Endodermal cell (in vitro differentiated cells): Measurements from ENCODE around the gene NCAPG2. TPM values are rescaled to one million over a fixed set of nuclear protein-coding genes. Genes with fewer than 3 reads are reported as not detected.

Experiments used
- DNase-seq: peaks from one replicate; pipeline ENCODE4 v3.0.0-alpha.2; 2017
- H3K27ac ChIP-seq: 2 replicates; pipeline ENCODE4 v1.5.1; 2013; ENCODE audit warnings: mild to moderate bottlenecking, low read depth, low read length, moderate library complexity
- H3K27me3 ChIP-seq: 2 replicates; pipeline ENCODE4 v1.6.1; 2013; ENCODE audit warnings: mild to moderate bottlenecking, low read length, moderate library complexity; ENCODE audit not compliant: insufficient read depth, control insufficient read depth, poor library complexity, severe bottlenecking
- H3K36me3 ChIP-seq: 2 replicates; pipeline ENCODE4 v1.7.0; 2013; ENCODE audit warnings: mild to moderate bottlenecking, low read length, moderate library complexity; ENCODE audit not compliant: control insufficient read depth, insufficient read depth
- H3K4me1 ChIP-seq: one replicate; pipeline ENCODE4 v1.7.0; 2013; ENCODE audit warnings: low read length; ENCODE audit not compliant: control insufficient read depth, insufficient read depth
- H3K4me3 ChIP-seq: 2 replicates; pipeline ENCODE4 v1.5.1; 2013; ENCODE audit warnings: mild to moderate bottlenecking, low read length, moderate library complexity
- H3K9ac ChIP-seq: 2 replicates; pipeline ENCODE4 v1.6.1; 2013; ENCODE audit warnings: mild to moderate bottlenecking, low read length, moderate library complexity; ENCODE audit not compliant: poor library complexity, severe bottlenecking; ENCODE audit errors: extremely low read depth
- H3K9me3 ChIP-seq: 2 replicates; pipeline ENCODE4 v1.6.1; 2013; ENCODE audit warnings: mild to moderate bottlenecking, low read length, moderate library complexity; ENCODE audit not compliant: control insufficient read depth
- H3K27ac Mint-ChIP-seq: 2 replicates; pipeline ENCODE4 v1.8.0; 2020; ENCODE audit warnings: mixed read lengths
- H3K27me3 Mint-ChIP-seq: 2 replicates; pipeline ENCODE4 v1.8.0; 2021; ENCODE audit warnings: mild to moderate bottlenecking, mixed read lengths; ENCODE audit not compliant: insufficient read depth
- H3K36me3 Mint-ChIP-seq: 2 replicates; pipeline ENCODE4 v1.8.0; 2020; ENCODE audit warnings: low read depth, mixed read lengths
- H3K4me1 Mint-ChIP-seq: 2 replicates; pipeline ENCODE4 v1.8.0; 2020; ENCODE audit warnings: mixed read lengths
- H3K4me3 Mint-ChIP-seq: 2 replicates; pipeline ENCODE4 v1.8.0; 2020; ENCODE audit warnings: mild to moderate bottlenecking, moderate library complexity, mixed read lengths
- H3K9me3 Mint-ChIP-seq: 2 replicates; pipeline ENCODE4 v1.8.0; 2020; ENCODE audit warnings: mild to moderate bottlenecking, mixed read lengths
- WGBS, 2 experiments: methylation state at CpG; one replicate each; pipeline versions ENCODE4 v1.1.5 to v1.1.7; 2013; ENCODE audit warnings: missing lambda C conversion rate in 2 of 2, mixed read lengths in 1 of 2; ENCODE audit not compliant: insufficient coverage in 1 of 2, insufficient read length in 1 of 2; 5-methylcytosine and 5-hydroxymethylcytosine counted together
- total RNA-seq, 2 donors: library from RNA; stranded (reverse); fragmentation: NEBNext Ultra II Directional in 1 of 2; extraction: Animal tissue kit (Norgen Biotek cat#: 25700) in 1 of 2; gene quantifications; 2 replicates in 1 of 2; 3 replicates in 1 of 2; pipeline ENCODE4 v1.2.1, GENCODE V29; 2021
- TF ChIP-seq, protein P1 (sequence below): fragments of 200-600 bp; sonication (generic); conservative IDR thresholded peaks from 2 replicates; pipeline ENCODE4 v1.5.0; 2021; ENCODE audit warnings: antibody characterized with exemption, mild to moderate bottlenecking

The NCAPG2 gene
- total RNA-seq, 2 donors from 2014 or later: 58.7 to 77.1 TPM

DNA sequence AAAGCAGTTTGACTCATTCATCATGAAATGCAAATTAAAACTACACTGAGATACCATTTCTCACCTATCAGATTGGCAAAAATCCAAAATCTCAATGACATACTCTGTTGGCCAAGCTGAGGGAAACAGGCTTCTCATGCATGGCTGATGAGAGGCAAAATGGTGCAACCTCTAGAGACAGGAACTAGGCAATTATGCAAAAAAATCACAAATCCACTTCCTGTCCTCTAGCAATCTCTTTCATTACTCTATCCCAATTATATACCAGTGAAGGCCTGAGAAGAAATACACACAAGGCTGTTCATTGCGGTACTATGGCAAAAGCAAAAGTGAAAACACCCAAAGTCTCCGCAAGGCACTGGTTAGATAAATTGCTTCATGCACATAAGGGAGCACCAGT is 91.1 kb downstream of the NCAPG2 start:
- H3K9me3 ChIP-seq: no peaks in the 10 kb centered on the region
- TF ChIP-seq, protein P1, sequence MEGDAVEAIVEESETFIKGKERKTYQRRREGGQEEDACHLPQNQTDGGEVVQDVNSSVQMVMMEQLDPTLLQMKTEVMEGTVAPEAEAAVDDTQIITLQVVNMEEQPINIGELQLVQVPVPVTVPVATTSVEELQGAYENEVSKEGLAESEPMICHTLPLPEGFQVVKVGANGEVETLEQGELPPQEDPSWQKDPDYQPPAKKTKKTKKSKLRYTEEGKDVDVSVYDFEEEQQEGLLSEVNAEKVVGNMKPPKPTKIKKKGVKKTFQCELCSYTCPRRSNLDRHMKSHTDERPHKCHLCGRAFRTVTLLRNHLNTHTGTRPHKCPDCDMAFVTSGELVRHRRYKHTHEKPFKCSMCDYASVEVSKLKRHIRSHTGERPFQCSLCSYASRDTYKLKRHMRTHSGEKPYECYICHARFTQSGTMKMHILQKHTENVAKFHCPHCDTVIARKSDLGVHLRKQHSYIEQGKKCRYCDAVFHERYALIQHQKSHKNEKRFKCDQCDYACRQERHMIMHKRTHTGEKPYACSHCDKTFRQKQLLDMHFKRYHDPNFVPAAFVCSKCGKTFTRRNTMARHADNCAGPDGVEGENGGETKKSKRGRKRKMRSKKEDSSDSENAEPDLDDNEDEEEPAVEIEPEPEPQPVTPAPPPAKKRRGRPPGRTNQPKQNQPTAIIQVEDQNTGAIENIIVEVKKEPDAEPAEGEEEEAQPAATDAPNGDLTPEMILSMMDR: no peak
- Mint-ChIP-seq H3K27me3 (no peaks in the 10 kb centered on the region), H3K4me1 (peaks cover 7% of the 10 kb centered on the region), H3K4me3 (no peak overlapping the region), H3K9me3 (no peaks in the 10 kb centered on the region), H3K36me3 (peaks cover 5% of the 10 kb centered on the region), H3K27ac (no peak overlapping the region)
- H3K4me1 ChIP-seq: no peaks in the 10 kb centered on the region
- no peak overlapping the region for H3K4me3 ChIP-seq
- 96% methylated on average over 2 of the region's 2 CpGs; no CpG with 5 or more reads in 1 of the 2 experiments for WGBS, 2 experiments
- H3K27me3 ChIP-seq: no peaks in the 10 kb centered on the region
- H3K9ac ChIP-seq: no peak overlapping the region
- no peak overlapping the region for H3K27ac ChIP-seq
- DNase-seq: no peak
- H3K36me3 ChIP-seq: no peaks in the 10 kb centered on the region

DNA sequence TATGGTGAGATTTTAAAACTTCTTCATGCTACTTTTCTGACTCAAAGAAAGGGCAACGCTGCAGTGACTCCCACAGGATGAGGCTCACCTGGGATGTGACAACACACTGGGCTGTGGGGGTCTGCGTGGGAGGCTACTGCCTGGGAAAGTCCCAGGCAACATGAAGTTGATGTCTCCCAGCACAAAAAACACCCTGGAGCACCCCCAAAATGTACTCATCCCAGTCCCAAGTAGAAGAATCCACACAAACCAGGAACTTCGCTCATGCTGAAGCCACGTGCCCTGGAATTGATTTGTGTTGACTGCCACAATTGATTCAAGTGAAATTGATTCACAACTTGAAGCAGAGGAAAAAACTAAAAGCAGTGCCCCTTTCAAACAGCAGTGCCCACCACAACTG is 92.1 kb downstream of the NCAPG2 start:
- no peak overlapping the region for H3K27ac ChIP-seq
- WGBS, 2 experiments: 88% methylated on average over 4 of the region's 4 CpGs; no CpG with 5 or more reads in 1 of the 2 experiments
- Mint-ChIP-seq H3K4me3 (no peak overlapping the region), H3K36me3 (peaks cover 7% of the 10 kb centered on the region), H3K9me3 (no peaks in the 10 kb centered on the region), H3K4me1 (peaks cover 7% of the 10 kb centered on the region), H3K27ac (no peak overlapping the region), H3K27me3 (no peaks in the 10 kb centered on the region)
- no peak overlapping the region for H3K9ac ChIP-seq
- TF ChIP-seq, protein P1: no peak
- H3K4me3 ChIP-seq: no peak overlapping the region
- no peaks in the 10 kb centered on the region for H3K27me3 ChIP-seq
- H3K4me1 ChIP-seq: no peaks in the 10 kb centered on the region
- H3K36me3 ChIP-seq: peaks cover 3% of the 10 kb centered on the region
- DNase-seq: no peak
- no peaks in the 10 kb centered on the region for H3K9me3 ChIP-seq

DNA sequence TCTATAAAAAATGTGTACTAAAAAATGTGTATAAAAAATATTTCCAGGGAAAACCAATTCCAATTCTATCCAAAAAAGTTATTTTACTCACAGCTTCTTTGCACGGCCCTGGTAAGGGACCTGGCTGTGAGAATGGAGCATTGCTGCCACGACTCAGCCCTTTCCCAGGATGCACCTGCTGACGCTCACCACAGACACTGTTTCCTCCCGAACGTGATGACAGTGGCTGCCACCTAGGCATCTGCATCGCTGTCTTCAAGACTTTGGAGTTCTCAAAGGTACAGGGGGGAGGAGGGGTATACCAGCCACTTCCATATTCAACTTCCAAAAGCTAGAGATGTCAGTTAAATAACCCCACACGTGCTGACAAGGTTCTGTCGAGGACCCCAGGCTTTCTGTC is 93.1 kb downstream of the NCAPG2 start:
- Mint-ChIP-seq H3K9me3 (no peaks in the 10 kb centered on the region), H3K4me1 (peaks cover 3% of the 10 kb centered on the region), H3K27me3 (no peaks in the 10 kb centered on the region), H3K36me3 (peaks cover 14% of the 10 kb centered on the region), H3K4me3 (no peak overlapping the region), H3K27ac (no peak overlapping the region)
- Histone ChIP-seq H3K9ac (no peak overlapping the region), H3K4me1 (no peaks in the 10 kb centered on the region), H3K36me3 (peaks cover 5% of the 10 kb centered on the region), H3K4me3 (no peak overlapping the region), H3K27ac (no peak overlapping the region), H3K27me3 (no peaks in the 10 kb centered on the region), H3K9me3 (no peaks in the 10 kb centered on the region)
- TF ChIP-seq, protein P1: no peak
- DNase-seq: no peak
- 88 to 90% methylated on average over 3 to 8 of the region's 8 CpGs for WGBS, 2 experiments
